HepG2 (cell line): ENCODE results near the gene PIK3CD. TPM values are rescaled to one million over a fixed set of nuclear protein-coding genes. Genes with fewer than 3 reads are reported as not detected.

Experiments
- DMAP1 ChIP-seq: IDR thresholded peaks from 2 replicates; pipeline ENCODE4 v1.6.1; 2016
- KLF11 ChIP-seq: IDR thresholded peaks from 2 replicates; pipeline ENCODE4 v1.6.1; 2016; ENCODE audit warnings: missing compliant biosample characterization
- MAX ChIP-seq: IDR thresholded peaks from 2 replicates; pipeline ENCODE4 v1.6.1; 2012; ENCODE audit warnings: inconsistent platforms
- MLLT10 ChIP-seq: sonication (generic); formaldehyde crosslinking; IDR thresholded peaks from 2 replicates; pipeline ENCODE4 v1.4.0; 2020; ENCODE audit warnings: missing genetic modification reagents
- PAWR ChIP-seq: sonication (generic); formaldehyde crosslinking; IDR thresholded peaks from 2 replicates; pipeline ENCODE4 v1.4.0; 2020; ENCODE audit warnings: missing genetic modification reagents, mild to moderate bottlenecking, borderline replicate concordance
- PAX8 ChIP-seq: sonication (generic); formaldehyde crosslinking; IDR thresholded peaks from 2 replicates; pipeline ENCODE4 v1.8.0; 2022; ENCODE audit warnings: mild to moderate bottlenecking, missing genetic modification reagents, borderline replicate concordance
- RBM39 ChIP-seq: fragments of 200-400 bp; formaldehyde crosslinking; IDR thresholded peaks from one replicate; pipeline ENCODE4 v1.6.1; 2018; ENCODE audit warnings: antibody characterized with exemption, mild to moderate bottlenecking, low read depth, low read length; ENCODE audit not compliant: poor library complexity, severe bottlenecking
- SKI ChIP-seq: fragments of 450-650 bp; IDR thresholded peaks from one replicate; pipeline ENCODE4 v1.6.1; 2018; ENCODE audit warnings: mild to moderate bottlenecking; ENCODE audit not compliant: partially characterized antibody
- ZNF205 ChIP-seq: IDR thresholded peaks from 2 replicates; pipeline ENCODE4 v1.6.1; 2018; ENCODE audit warnings: missing biosample characterization, missing genetic modification reagents
- ZNF556 ChIP-seq: sonication (generic); formaldehyde crosslinking; IDR thresholded peaks from 2 replicates; pipeline ENCODE4 v1.4.0; 2020; ENCODE audit warnings: mild to moderate bottlenecking, missing genetic modification reagents, borderline replicate concordance
- ZNF614 ChIP-seq: IDR thresholded peaks from 2 replicates; pipeline ENCODE4 v1.6.1; 2018; ENCODE audit warnings: missing biosample characterization, missing genetic modification reagents, inconsistent platforms, borderline replicate concordance
- ZNF747 ChIP-seq: sonication (generic); formaldehyde crosslinking; IDR thresholded peaks from 2 replicates; pipeline ENCODE4 v1.8.1; 2023; ENCODE audit warnings: missing genetic modification reagents, mild to moderate bottlenecking, borderline replicate concordance
- ZZZ3 ChIP-seq: sonication (generic); formaldehyde crosslinking; IDR thresholded peaks from 2 replicates; pipeline ENCODE4 v1.4.0; 2020; ENCODE audit warnings: missing genetic modification reagents, mild to moderate bottlenecking, borderline replicate concordance
- polyA plus RNA-seq, 8 experiments: library from polyadenylated mRNA; depleted of rRNA in 3 of 8; stranded (reverse) in 7 of 8; unstranded in 1 of 8; fragments of >200 nt; fragmentation: Illumina TruSeq in 4 of 8; extraction: Trizol in 4 of 8; gene quantifications; 2 replicates each; pipeline versions ENCODE4 v1.2.1 to v1.2.3, GENCODE V29; 2011 to 2016; ENCODE audit warnings: low read depth in 4 of 8, missing spikeins in 1 of 8, mixed read lengths in 1 of 8; ENCODE audit not compliant: insufficient read depth in 1 of 8
- total RNA-seq, 5 experiments: library from RNA; depleted of rRNA; stranded (reverse); fragments of >200 nt; fragmentation: Illumina TruSeq; extraction: Trizol; gene quantifications; 2 replicates each; pipeline ENCODE4 v1.2.3, GENCODE V29; 2016; ENCODE audit warnings: low read depth in 1 of 5
- TF ChIP-seq, protein P1 (sequence below): sonication (generic); formaldehyde crosslinking; IDR thresholded peaks from 2 replicates; pipeline ENCODE4 v1.4.0; 2020; ENCODE audit warnings: mild to moderate bottlenecking, missing genetic modification reagents
- TF ChIP-seq, protein P2 (sequence below): IDR thresholded peaks from 2 replicates; pipeline ENCODE4 v1.6.1; 2016; ENCODE audit warnings: missing compliant biosample characterization, missing genetic modification reagents, borderline replicate concordance
- TF ChIP-seq, protein P3 (sequence below): sonication (generic); formaldehyde crosslinking; IDR thresholded peaks from 2 replicates; pipeline ENCODE4 v1.9.0; 2021; ENCODE audit warnings: missing genetic modification reagents, borderline replicate concordance
- TF ChIP-seq, protein P4 (sequence below): sonication (generic); formaldehyde crosslinking; IDR thresholded peaks from 2 replicates; pipeline ENCODE4 v1.5.1; 2020; ENCODE audit warnings: mild to moderate bottlenecking, missing genetic modification reagents, moderate library complexity

The PIK3CD gene
- total and polyA plus RNA-seq, 2 of the 13 experiments (the other 11 are each of a cell fraction or from before 2014, with no cell fraction given) = 7.1 to 10.0 TPM

- TF ChIP-seq, protein P1, sequence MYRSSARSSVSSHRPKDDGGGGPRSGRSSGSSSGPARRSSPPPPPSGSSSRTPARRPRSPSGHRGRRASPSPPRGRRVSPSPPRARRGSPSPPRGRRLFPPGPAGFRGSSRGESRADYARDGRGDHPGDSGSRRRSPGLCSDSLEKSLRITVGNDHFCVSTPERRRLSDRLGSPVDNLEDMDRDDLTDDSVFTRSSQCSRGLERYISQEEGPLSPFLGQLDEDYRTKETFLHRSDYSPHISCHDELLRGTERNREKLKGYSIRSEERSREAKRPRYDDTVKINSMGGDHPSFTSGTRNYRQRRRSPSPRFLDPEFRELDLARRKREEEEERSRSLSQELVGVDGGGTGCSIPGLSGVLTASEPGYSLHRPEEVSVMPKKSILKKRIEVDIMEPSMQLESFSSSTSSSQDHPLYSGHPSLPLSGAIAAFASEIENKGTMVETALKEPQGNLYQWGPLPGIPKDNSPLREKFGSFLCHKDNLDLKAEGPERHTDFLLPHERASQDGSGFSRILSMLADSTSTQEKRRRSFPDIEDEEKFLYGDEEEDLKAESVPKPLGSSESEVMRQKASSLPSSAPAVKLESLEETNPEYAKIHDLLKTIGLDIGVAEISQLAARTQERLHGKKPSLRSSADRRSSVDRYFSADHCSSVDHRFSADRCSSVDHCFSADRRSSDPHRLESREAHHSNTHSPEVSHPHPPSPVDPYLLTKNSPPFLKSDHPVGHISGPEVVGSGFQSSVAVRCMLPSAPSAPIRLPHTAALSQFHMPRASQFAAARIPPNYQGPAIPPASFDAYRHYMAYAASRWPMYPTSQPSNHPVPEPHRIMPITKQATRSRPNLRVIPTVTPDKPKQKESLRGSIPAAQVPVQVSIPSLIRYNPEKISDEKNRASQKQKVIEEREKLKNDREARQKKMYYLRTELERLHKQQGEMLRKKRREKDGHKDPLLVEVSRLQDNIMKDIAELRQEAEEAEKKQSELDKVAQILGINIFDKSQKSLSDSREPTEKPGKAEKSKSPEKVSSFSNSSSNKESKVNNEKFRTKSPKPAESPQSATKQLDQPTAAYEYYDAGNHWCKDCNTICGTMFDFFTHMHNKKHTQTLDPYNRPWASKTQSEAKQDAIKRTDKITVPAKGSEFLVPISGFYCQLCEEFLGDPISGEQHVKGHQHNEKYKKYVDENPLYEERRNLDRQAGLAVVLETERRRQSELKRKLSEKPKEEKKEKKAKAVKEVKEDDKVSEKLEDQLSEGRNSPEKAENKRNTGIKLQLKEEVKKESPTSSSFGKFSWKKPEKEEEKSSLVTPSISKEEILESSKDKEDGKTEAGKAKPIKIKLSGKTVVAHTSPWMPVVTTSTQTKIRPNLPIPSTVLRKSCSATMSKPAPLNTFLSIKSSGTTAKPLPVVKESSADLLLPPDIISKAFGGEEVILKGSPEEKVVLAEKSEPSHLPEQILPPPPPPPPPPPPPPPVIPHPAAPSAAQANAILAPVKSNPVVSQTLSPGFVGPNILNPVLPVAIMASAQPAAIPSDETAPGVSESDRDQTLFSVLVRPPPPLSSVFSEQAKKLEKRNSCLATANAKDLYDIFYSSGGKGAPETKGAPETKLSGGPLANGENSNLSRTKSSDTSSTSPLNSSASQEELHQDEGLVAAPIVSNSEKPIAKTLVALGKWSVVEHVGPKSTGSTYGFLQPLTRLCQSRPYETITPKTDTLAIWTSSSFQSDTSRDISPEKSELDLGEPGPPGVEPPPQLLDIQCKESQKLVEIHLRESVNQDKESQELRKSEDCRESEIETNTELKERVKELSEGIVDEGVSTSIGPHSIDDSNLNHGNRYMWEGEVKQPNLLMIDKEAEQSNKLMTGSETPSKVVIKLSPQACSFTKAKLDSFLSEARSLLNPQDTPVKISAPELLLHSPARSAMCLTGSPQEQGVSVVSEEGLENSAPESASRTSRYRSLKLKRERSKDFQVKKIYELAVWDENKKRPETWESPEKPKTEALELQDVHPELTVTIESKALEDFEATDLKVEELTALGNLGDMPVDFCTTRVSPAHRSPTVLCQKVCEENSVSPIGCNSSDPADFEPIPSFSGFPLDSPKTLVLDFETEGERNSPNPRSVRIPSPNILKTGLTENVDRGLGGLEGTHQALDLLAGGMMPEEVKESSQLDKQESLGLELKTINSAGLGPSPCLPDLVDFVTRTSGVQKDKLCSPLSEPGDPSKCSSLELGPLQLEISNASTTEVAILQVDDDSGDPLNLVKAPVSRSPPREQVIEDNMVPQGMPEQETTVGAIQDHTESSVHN (CRISPR knock-in tag) = 0 out of 2 replicates have a peak, but pooled peaks have one; percentile 49
- TF ChIP-seq, protein P2, sequence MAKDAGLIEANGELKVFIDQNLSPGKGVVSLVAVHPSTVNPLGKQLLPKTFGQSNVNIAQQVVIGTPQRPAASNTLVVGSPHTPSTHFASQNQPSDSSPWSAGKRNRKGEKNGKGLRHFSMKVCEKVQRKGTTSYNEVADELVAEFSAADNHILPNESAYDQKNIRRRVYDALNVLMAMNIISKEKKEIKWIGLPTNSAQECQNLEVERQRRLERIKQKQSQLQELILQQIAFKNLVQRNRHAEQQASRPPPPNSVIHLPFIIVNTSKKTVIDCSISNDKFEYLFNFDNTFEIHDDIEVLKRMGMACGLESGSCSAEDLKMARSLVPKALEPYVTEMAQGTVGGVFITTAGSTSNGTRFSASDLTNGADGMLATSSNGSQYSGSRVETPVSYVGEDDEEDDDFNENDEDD (CRISPR knock-in tag) = peak; percentile 55; the same call in 1 of the 2 replicates
- TF ChIP-seq, protein P3, sequence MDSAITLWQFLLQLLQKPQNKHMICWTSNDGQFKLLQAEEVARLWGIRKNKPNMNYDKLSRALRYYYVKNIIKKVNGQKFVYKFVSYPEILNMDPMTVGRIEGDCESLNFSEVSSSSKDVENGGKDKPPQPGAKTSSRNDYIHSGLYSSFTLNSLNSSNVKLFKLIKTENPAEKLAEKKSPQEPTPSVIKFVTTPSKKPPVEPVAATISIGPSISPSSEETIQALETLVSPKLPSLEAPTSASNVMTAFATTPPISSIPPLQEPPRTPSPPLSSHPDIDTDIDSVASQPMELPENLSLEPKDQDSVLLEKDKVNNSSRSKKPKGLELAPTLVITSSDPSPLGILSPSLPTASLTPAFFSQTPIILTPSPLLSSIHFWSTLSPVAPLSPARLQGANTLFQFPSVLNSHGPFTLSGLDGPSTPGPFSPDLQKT (CRISPR knock-in tag) = no peak
- peak; percentile 72 for TF ChIP-seq MAX
- no peak for TF ChIP-seq RBM39
- TF ChIP-seq, protein P4, sequence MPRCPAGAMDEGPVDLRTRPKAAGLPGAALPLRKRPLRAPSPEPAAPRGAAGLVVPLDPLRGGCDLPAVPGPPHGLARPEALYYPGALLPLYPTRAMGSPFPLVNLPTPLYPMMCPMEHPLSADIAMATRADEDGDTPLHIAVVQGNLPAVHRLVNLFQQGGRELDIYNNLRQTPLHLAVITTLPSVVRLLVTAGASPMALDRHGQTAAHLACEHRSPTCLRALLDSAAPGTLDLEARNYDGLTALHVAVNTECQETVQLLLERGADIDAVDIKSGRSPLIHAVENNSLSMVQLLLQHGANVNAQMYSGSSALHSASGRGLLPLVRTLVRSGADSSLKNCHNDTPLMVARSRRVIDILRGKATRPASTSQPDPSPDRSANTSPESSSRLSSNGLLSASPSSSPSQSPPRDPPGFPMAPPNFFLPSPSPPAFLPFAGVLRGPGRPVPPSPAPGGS (CRISPR knock-in tag) = peak; percentile 35; the same call in 1 of the 2 replicates
- 0 out of 2 replicates have a peak, but pooled peaks have one; percentile 18 for TF ChIP-seq ZNF205
- TF ChIP-seq PAX8 (CRISPR knock-in tag) = no peak
- peak; percentile 52; the same call in 1 of the 2 replicates for TF ChIP-seq DMAP1 (CRISPR knock-in tag)
- TF ChIP-seq KLF11 = 0 out of 2 replicates have a peak, but pooled peaks have one; percentile 15
- no peak for TF ChIP-seq MLLT10 (CRISPR knock-in tag)
- TF ChIP-seq ZNF614 (CRISPR knock-in tag) = no peak
- no peak for TF ChIP-seq PAWR
- TF ChIP-seq SKI = no peak
- TF ChIP-seq ZZZ3 (CRISPR knock-in tag) = no peak
- no peak for TF ChIP-seq ZNF747 (CRISPR knock-in tag)
- no peak for TF ChIP-seq ZNF556 (CRISPR knock-in tag)
Measured at GRCh38 chr1:9687120-9687873, 35.8 kb downstream of the PIK3CD start (continued).
